Neural cell (in vitro differentiated cells): ENCODE results near the gene IGSF9B.

ENCODE experiments used
- CTCF ChIP-seq: fragments of 450-650 bp; IDR thresholded peaks from 2 replicates; pipeline ENCODE4 v1.5.1; 2014; ENCODE audit warnings: antibody characterized with exemption, mild to moderate bottlenecking, moderate library complexity; ENCODE audit not compliant: poor library complexity, severe bottlenecking
- REST ChIP-seq: IDR thresholded peaks from 2 replicates; pipeline ENCODE4 v1.6.1; 2012; ENCODE audit warnings: borderline replicate concordance

- TF ChIP-seq REST (no peak), CTCF (no peak)
These were observed 16.7 kb downstream of the IGSF9B start for GRCh38 chr11:133940034-133940433.
